ENCODE measurements around the gene OPN4. TPM values are rescaled to one million over a fixed set of nuclear protein-coding genes. Genes with fewer than 3 reads are reported as not detected.

Gene OPN4
- total RNA-seq, 1 experiment from 2014 or later = not detected

DNA sequence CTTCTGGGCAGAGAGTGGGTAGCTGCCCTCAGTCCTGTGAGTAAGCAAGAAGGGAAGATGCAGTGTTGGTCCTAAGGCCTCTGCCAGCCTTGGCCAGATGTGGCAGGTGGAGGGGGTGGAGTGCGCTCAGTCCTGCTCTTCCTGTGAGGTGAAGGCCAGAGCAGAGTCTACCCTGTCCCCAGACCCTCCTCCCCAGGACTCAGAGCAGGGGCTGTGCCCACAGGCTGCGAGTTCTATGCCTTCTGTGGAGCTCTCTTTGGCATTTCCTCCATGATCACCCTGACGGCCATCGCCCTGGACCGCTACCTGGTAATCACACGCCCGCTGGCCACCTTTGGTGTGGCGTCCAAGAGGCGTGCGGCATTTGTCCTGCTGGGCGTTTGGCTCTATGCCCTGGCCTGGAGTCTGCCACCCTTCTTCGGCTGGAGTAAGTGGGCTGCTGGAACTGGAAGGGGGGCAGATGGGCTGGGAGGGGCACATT lies 4.0 kb downstream of the OPN4 start:
- no TSS peak for BruUV-seq (replicated peaks)
- H3K36me3 Mint-ChIP-seq (ENCODE audit: insufficient read depth, unreplicated experiment) = no peaks in the 10 kb centered on the region
- Histone ChIP-seq H3K27me3 (replicated peaks; ENCODE audit: control insufficient read depth, insufficient read depth, low read length) (no peaks in the 10 kb centered on the region), H3K9me3 (no peaks in the 10 kb centered on the region), H3K4me3 (ENCODE audit: low read depth, low read length) (no peak overlapping the region), H3K4me1 (no peaks in the 10 kb centered on the region), H3K36me3 (ENCODE audit: control insufficient read depth, insufficient read depth, low read length) (no peaks in the 10 kb centered on the region)
- H3K27me3 Mint-ChIP-seq (ENCODE audit: insufficient read depth, unreplicated experiment) = no peaks in the 10 kb centered on the region
- H3K4me3 Mint-ChIP-seq (ENCODE audit: unreplicated experiment) = no peak overlapping the region
- no peaks in the 10 kb centered on the region for H3K9me3 Mint-ChIP-seq (ENCODE audit: unreplicated experiment)
- CTCF ChIA-PET = no interaction called here
- peak in 1 of 2 experiments; percentile 29 for DNase-seq
- intact Hi-C loops (cut with micrococcal nuclease; ENCODE audit: unreplicated experiment) = no loop called here
- H3K27ac Mint-ChIP-seq (ENCODE audit: unreplicated experiment) = no peak overlapping the region
- POLR2A ChIA-PET = no interaction called here
- TF ChIP-seq, protein P1, sequence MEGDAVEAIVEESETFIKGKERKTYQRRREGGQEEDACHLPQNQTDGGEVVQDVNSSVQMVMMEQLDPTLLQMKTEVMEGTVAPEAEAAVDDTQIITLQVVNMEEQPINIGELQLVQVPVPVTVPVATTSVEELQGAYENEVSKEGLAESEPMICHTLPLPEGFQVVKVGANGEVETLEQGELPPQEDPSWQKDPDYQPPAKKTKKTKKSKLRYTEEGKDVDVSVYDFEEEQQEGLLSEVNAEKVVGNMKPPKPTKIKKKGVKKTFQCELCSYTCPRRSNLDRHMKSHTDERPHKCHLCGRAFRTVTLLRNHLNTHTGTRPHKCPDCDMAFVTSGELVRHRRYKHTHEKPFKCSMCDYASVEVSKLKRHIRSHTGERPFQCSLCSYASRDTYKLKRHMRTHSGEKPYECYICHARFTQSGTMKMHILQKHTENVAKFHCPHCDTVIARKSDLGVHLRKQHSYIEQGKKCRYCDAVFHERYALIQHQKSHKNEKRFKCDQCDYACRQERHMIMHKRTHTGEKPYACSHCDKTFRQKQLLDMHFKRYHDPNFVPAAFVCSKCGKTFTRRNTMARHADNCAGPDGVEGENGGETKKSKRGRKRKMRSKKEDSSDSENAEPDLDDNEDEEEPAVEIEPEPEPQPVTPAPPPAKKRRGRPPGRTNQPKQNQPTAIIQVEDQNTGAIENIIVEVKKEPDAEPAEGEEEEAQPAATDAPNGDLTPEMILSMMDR (IDR thresholded peaks at IDR 0.05; ENCODE audit: insufficient read depth in 1 of 2, low read depth in 1 of 2, low read length in 1 of 2, severe bottlenecking in 1 of 2, unreplicated experiment in 1 of 2) = no peak
- no peaks in the 10 kb centered on the region for H3K4me1 Mint-ChIP-seq (ENCODE audit: low read depth, unreplicated experiment)

DNA sequence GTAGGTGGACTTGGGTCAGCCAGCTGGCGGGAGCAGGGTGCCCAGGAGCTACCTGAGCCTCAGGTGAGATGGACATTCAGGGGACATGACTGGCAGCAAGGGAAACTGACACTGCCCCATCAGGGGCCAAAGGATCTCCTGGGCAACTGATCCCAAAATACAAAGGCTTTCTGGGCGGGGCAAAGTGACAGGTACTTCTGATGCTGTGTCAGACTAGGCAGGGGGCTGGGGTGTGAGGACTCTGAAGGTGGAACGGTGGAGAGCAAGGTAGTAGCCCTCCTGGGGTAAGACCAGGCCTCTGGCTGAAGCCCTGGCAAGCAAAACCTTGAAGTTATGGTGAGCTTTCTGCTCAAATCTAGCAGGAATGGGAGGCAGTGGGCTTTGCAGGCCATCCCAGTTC lies 4.4 kb downstream of the OPN4 start:
- TF ChIP-seq, protein P1 (IDR thresholded peaks at IDR 0.05; ENCODE audit: insufficient read depth in 1 of 2, low read depth in 1 of 2, low read length in 1 of 2, severe bottlenecking in 1 of 2, unreplicated experiment in 1 of 2) = no peak
- no peaks in the 10 kb centered on the region for H3K27me3 ChIP-seq (replicated peaks; ENCODE audit: control insufficient read depth, insufficient read depth, low read length)
- no peaks in the 10 kb centered on the region for H3K36me3 ChIP-seq (ENCODE audit: control insufficient read depth, insufficient read depth, low read length)
- no peaks in the 10 kb centered on the region for H3K4me1 ChIP-seq
- no peak overlapping the region for H3K4me3 ChIP-seq (ENCODE audit: low read depth, low read length)
- intact Hi-C loops (cut with micrococcal nuclease; ENCODE audit: unreplicated experiment) = no loop called here
- ChIA-PET POLR2A (no interaction called here), CTCF (no interaction called here)
- Mint-ChIP-seq H3K4me1 (ENCODE audit: low read depth, unreplicated experiment) (no peaks in the 10 kb centered on the region), H3K4me3 (ENCODE audit: unreplicated experiment) (no peak overlapping the region), H3K27ac (ENCODE audit: unreplicated experiment) (no peak overlapping the region), H3K36me3 (ENCODE audit: insufficient read depth, unreplicated experiment) (no peaks in the 10 kb centered on the region), H3K27me3 (ENCODE audit: insufficient read depth, unreplicated experiment) (no peaks in the 10 kb centered on the region), H3K9me3 (ENCODE audit: unreplicated experiment) (no peaks in the 10 kb centered on the region)
- no TSS peak for BruUV-seq (replicated peaks)
- no peaks in the 10 kb centered on the region for H3K9me3 ChIP-seq
- DNase-seq = peak in 1 of 2 experiments; percentile 30

DNA sequence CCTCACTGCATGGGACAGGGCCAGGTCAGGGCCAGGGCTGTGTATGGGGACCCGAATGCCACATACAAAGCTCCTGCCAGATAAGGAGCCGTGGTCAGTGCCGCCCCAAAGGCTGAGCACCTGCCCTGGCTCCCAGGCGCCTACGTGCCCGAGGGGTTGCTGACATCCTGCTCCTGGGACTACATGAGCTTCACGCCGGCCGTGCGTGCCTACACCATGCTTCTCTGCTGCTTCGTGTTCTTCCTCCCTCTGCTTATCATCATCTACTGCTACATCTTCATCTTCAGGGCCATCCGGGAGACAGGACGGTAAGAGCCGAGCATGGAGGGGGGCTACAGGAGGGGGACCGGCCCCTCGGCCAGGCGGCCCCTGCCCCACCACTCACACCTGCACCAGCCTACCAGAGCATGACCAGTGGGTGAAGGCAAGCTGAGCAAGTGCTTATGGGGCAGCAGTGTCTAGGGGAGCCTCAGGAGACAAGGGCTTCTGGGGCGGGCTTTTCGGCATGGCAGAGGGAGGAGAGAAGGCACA lies 4.9 kb downstream of the OPN4 start:
- CTCF ChIA-PET = no interaction called here
- Mint-ChIP-seq H3K4me1 (ENCODE audit: low read depth, unreplicated experiment) (no peaks in the 10 kb centered on the region), H3K27ac (ENCODE audit: unreplicated experiment) (no peak overlapping the region), H3K9me3 (ENCODE audit: unreplicated experiment) (no peaks in the 10 kb centered on the region), H3K27me3 (ENCODE audit: insufficient read depth, unreplicated experiment) (no peaks in the 10 kb centered on the region), H3K4me3 (ENCODE audit: unreplicated experiment) (no peak overlapping the region), H3K36me3 (ENCODE audit: insufficient read depth, unreplicated experiment) (no peaks in the 10 kb centered on the region)
- H3K9me3 ChIP-seq = no peaks in the 10 kb centered on the region
- intact Hi-C loops (cut with micrococcal nuclease; ENCODE audit: unreplicated experiment) = no loop called here
- H3K36me3 ChIP-seq (ENCODE audit: control insufficient read depth, insufficient read depth, low read length) = no peaks in the 10 kb centered on the region
- POLR2A ChIA-PET = no interaction called here
- no TSS peak for BruUV-seq (replicated peaks)
- TF ChIP-seq, protein P1 (IDR thresholded peaks at IDR 0.05; ENCODE audit: insufficient read depth in 1 of 2, low read depth in 1 of 2, low read length in 1 of 2, severe bottlenecking in 1 of 2, unreplicated experiment in 1 of 2) = no peak
- H3K4me3 ChIP-seq (ENCODE audit: low read depth, low read length) = no peak overlapping the region
- DNase-seq = peak in 1 of 2 experiments; percentile 13
- no peaks in the 10 kb centered on the region for H3K4me1 ChIP-seq
- H3K27me3 ChIP-seq (replicated peaks; ENCODE audit: control insufficient read depth, insufficient read depth, low read length) = no peaks in the 10 kb centered on the region

Data from Caco-2 (cell line).